GM21723 (cell line): ENCODE measurements around the gene POLDIP3.

Experiments
- ATAC-seq: cut with Tn5 transposase; IDR thresholded peaks from one replicate; pipeline ENCODE4 v1.9.1; 2021; ENCODE audit warnings: mild to moderate bottlenecking, moderate library complexity; ENCODE audit not compliant: unreplicated experiment

Gene POLDIP3

GRCh38 chr22:42614312-42615091, at the start of gene POLDIP3:
Gene POLDIP3, minus strand, starts transcription at chr22:42614883. Its CDS starts 26 bp downstream, at chr22:42614857.
- peak; percentile 64 for ATAC-seq

- ATAC-seq = no peak
These were observed 47.5 kb upstream of the POLDIP3 start for GRCh38 chr22:42661985-42662831.

GRCh38 chr22:42656578-42656977, 41.9 kb upstream of the POLDIP3 start:
- ATAC-seq = no peak

- no peak for ATAC-seq
These were observed 41.0 kb upstream of the POLDIP3 start for GRCh38 chr22:42655693-42656092.

- no peak for ATAC-seq
These were observed 39.9 kb upstream of the POLDIP3 start for GRCh38 chr22:42654436-42655073.

GRCh38 chr22:42653999-42654398, 39.3 kb upstream of the POLDIP3 start:
- no peak for ATAC-seq

- ATAC-seq = no peak
These were observed 36.5 kb upstream of the POLDIP3 start for GRCh38 chr22:42651134-42651533.

GRCh38 chr22:42649246-42650099, 34.8 kb upstream of the POLDIP3 start, which contains the start of gene CYB5R3:
Gene CYB5R3, minus strand, starts transcription at chr22:42649392. Its CDS starts 77 bp downstream, at chr22:42649315.
- ATAC-seq = peak; percentile 71

GRCh38 chr22:42648368-42649245, 33.9 kb upstream of the POLDIP3 start:
- peak; percentile 49 for ATAC-seq

- ATAC-seq = no peak
These were observed 33.3 kb upstream of the POLDIP3 start for GRCh38 chr22:42648017-42648367.

- ATAC-seq = no peak
These were observed 32.2 kb upstream of the POLDIP3 start for GRCh38 chr22:42646569-42647525.

- ATAC-seq = no peak
These were observed 31.4 kb upstream of the POLDIP3 start for GRCh38 chr22:42645938-42646568.

- no peak for ATAC-seq
These were observed 30.8 kb upstream of the POLDIP3 start for GRCh38 chr22:42645341-42645937.

GRCh38 chr22:42644422-42645340, 30.0 kb upstream of the POLDIP3 start:
- no peak for ATAC-seq

GRCh38 chr22:42643634-42644421, 29.1 kb upstream of the POLDIP3 start:
- no peak for ATAC-seq
